MCF 10A (cell line): Measurements from ENCODE around the gene SPATA9. TPM values are rescaled to one million over a fixed set of nuclear protein-coding genes. Genes with fewer than 3 reads are reported as not detected.

ENCODE experiments used
- BruUV-seq: library from RNA; stranded (reverse); fragments of 400-500 nt; replicated peaks from 2 replicates; lab custom pipeline; 2021; lab: Mats Ljungman, UMichigan
- CTCF ChIA-PET: fragments of 300-600 bp; sonication (Branson Sonifier 250); formaldehyde crosslinking; extraction: SDS; loops from one replicate; lab custom pipeline; 2021; ENCODE audit warnings: antibody characterized with exemption, inconsistent platforms; lab: Yijun Ruan, JAX
- POLR2A ChIA-PET: fragments of 300-600, 350-650 bp; sonication (Branson Sonifier 250); formaldehyde crosslinking; extraction: SDS; loops from one replicate; lab custom pipeline; 2020; ENCODE audit warnings: antibody characterized with exemption, inconsistent platforms; lab: Yijun Ruan, JAX
- DNase-seq: peaks from one replicate; pipeline ENCODE4 v3.0.0-alpha.2; 2018; ENCODE audit not compliant: unreplicated experiment
- H3K27ac Mint-ChIP-seq: one replicate; pipeline ENCODE4 v1.8.0; 2022; ENCODE audit warnings: mild to moderate bottlenecking, low read depth, mixed read lengths; ENCODE audit not compliant: unreplicated experiment
- H3K27me3 Mint-ChIP-seq: one replicate; pipeline ENCODE4 v1.8.0; 2022; ENCODE audit warnings: mixed read lengths; ENCODE audit not compliant: insufficient read depth, unreplicated experiment
- H3K36me3 Mint-ChIP-seq: one replicate; pipeline ENCODE4 v1.8.0; 2022; ENCODE audit warnings: mild to moderate bottlenecking, moderate library complexity, mixed read lengths; ENCODE audit not compliant: insufficient read depth, unreplicated experiment
- H3K4me1 Mint-ChIP-seq: one replicate; pipeline ENCODE4 v1.8.0; 2022; ENCODE audit warnings: mixed read lengths; ENCODE audit not compliant: insufficient read depth, unreplicated experiment
- H3K4me3 Mint-ChIP-seq: one replicate; pipeline ENCODE4 v1.8.0; 2022; ENCODE audit warnings: mild to moderate bottlenecking, moderate library complexity, mixed read lengths; ENCODE audit not compliant: unreplicated experiment
- H3K9me3 Mint-ChIP-seq: one replicate; pipeline ENCODE4 v1.8.0; 2022; ENCODE audit warnings: mixed read lengths; ENCODE audit not compliant: unreplicated experiment
- CTCF ChIP-seq: fragments of 200-600 bp; IDR thresholded peaks from one replicate; pipeline ENCODE4 v1.8.0; 2022; ENCODE audit warnings: antibody characterized with exemption, mild to moderate bottlenecking; ENCODE audit not compliant: unreplicated experiment
- intact Hi-C: fragments of 100-400 bp; cut with micrococcal nuclease; formaldehyde crosslinking; loops from 2 replicates; pipeline ENCODE4 v1.14.1; 2022
- total RNA-seq: library from RNA; stranded (reverse); gene quantifications from 2 replicates; pipeline ENCODE4 v1.2.3, GENCODE V29; 2022

SPATA9 gene
- total RNA-seq, 1 experiment from 2014 or later, result not detected

GRCh38 chr5:95725071-95725820 is 42.5 kb upstream of the SPATA9 start:
- intact Hi-C loops, result no loop called here
- Mint-ChIP-seq H3K4me3 (no peak overlapping the region), H3K36me3 (no peaks in the 10 kb centered on the region), H3K4me1 (no peaks in the 10 kb centered on the region), H3K27ac (no peak overlapping the region), H3K27me3 (no peaks in the 10 kb centered on the region), H3K9me3 (no peaks in the 10 kb centered on the region)
- TF ChIP-seq CTCF, result no peak
- no TSS peak for BruUV-seq
- ChIA-PET CTCF (interaction anchor here (0.6 to 3.6 kb wide), 4 partner anchors 8 to 61 kb away, joined by 3 to 16 read pairs (median 4); no protein-coding TSS in a partner anchor), POLR2A (interaction anchor here (1.5 kb wide), 1 partner anchor 98 kb away, joined by 4 read pairs; the partner anchor contains the start of gene GLRX)
- DNase-seq, result no peak

- no peaks in the 10 kb centered on the region for H3K36me3 Mint-ChIP-seq
- H3K27me3 Mint-ChIP-seq, result no peaks in the 10 kb centered on the region
- no peaks in the 10 kb centered on the region for H3K4me1 Mint-ChIP-seq
- intact Hi-C loops, result no loop called here
- no TSS peak for BruUV-seq
- ChIA-PET POLR2A (interaction anchor here (0.9 to 1.2 kb wide), 3 partner anchors 8 to 77 kb away, joined by 3 to 5 read pairs (median 4); partner anchors contain the start of gene RFESD), CTCF (interaction anchor here (0.6 to 3.6 kb wide), 3 partner anchors 49 to 59 kb away, joined by 3 to 16 read pairs (median 4); no protein-coding TSS in a partner anchor)
- H3K27ac Mint-ChIP-seq, result no peak overlapping the region
- TF ChIP-seq CTCF, result no peak
- no peak for DNase-seq
- no peak overlapping the region for H3K4me3 Mint-ChIP-seq
- no peaks in the 10 kb centered on the region for H3K9me3 Mint-ChIP-seq
Observed at GRCh38 chr5:95723632-95724369, 41.0 kb upstream of the SPATA9 start.

GRCh38 chr5:95721582-95722295 is 38.9 kb upstream of the SPATA9 start:
- no peak for TF ChIP-seq CTCF
- Mint-ChIP-seq H3K9me3 (no peaks in the 10 kb centered on the region), H3K4me3 (no peak overlapping the region), H3K27ac (no peak overlapping the region), H3K4me1 (no peaks in the 10 kb centered on the region), H3K36me3 (no peaks in the 10 kb centered on the region), H3K27me3 (no peaks in the 10 kb centered on the region)
- no peak for DNase-seq
- BruUV-seq, result no TSS peak
- CTCF ChIA-PET, result interaction anchor here (0.8 to 1.4 kb wide), 3 partner anchors 9 to 70 kb away, joined by 3 to 9 read pairs (median 5); no protein-coding TSS in a partner anchor
- POLR2A ChIA-PET, result interaction anchor here (2.5 kb wide), 1 partner anchor 9 kb away, joined by 8 read pairs; no protein-coding TSS in a partner anchor
- intact Hi-C loops, result no loop called here
